IPS-18c (cell line): ENCODE measurements around the gene UAP1L1.

Source experiments
- H3K4me3 ChIP-seq: 2 replicates; pipeline ENCODE4 v1.7.0; 2013; ENCODE audit warnings: low read depth, mild to moderate bottlenecking, low read length, moderate library complexity; ENCODE audit not compliant: insufficient read depth
- H3K9me3 ChIP-seq: one replicate; pipeline ENCODE4 v1.6.1; 2013; ENCODE audit warnings: mild to moderate bottlenecking, low read length, moderate library complexity; ENCODE audit not compliant: control insufficient read depth, insufficient read depth

The UAP1L1 gene

GRCh38 chr9:137129456-137130175 lies 52.3 kb downstream of the UAP1L1 start:
- H3K4me3 ChIP-seq, result peak overlapping the region; percentile 68
- no peaks in the 10 kb centered on the region for H3K9me3 ChIP-seq

GRCh38 chr9:137130176-137130755 lies 52.9 kb downstream of the UAP1L1 start:
- Histone ChIP-seq H3K9me3 (no peaks in the 10 kb centered on the region), H3K4me3 (peak overlapping the region; percentile 68)
